ENCODE results near the gene TAT. TPM values are rescaled to one million over a fixed set of nuclear protein-coding genes. Genes with fewer than 3 reads are reported as not detected.

TAT gene
- total RNA-seq, 1 experiment from 2014 or later = 0.68 TPM

DNA sequence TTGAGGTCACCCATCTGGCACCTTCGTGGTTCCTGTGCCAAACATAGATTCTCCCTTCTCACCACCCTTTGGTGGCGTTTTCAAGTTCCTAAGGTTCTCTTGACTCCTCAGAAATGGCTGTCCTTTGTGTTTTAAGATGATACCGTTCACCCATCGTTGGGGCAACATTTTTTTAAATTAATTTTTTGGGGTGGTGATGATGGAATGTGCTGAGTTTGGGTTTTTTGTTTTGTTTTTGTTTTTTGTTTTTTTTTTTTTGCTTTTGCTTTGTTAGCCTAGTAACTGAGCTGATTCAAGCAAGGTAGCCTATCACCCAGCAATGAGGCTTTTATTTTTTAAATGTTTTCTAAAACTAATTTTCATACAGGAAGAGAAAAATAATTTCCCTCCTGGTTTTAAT is 48.0 kb downstream of the TAT start:
- ATAC-seq (no peak), DNase-seq (ENCODE audit: low spot score) (no peak)
- no peaks in the 10 kb centered on the region for H3K9me3 Mint-ChIP-seq
- POLR2A ChIA-PET = interaction anchor here (0.6 kb wide), 1 partner anchor 95 kb away, joined by 3 read pairs; no protein-coding TSS in a partner anchor
- no peaks in the 10 kb centered on the region for H3K36me3 Mint-ChIP-seq
- no peaks in the 10 kb centered on the region for H3K27me3 Mint-ChIP-seq (ENCODE audit: low read depth)
- TF ChIP-seq, protein P1, sequence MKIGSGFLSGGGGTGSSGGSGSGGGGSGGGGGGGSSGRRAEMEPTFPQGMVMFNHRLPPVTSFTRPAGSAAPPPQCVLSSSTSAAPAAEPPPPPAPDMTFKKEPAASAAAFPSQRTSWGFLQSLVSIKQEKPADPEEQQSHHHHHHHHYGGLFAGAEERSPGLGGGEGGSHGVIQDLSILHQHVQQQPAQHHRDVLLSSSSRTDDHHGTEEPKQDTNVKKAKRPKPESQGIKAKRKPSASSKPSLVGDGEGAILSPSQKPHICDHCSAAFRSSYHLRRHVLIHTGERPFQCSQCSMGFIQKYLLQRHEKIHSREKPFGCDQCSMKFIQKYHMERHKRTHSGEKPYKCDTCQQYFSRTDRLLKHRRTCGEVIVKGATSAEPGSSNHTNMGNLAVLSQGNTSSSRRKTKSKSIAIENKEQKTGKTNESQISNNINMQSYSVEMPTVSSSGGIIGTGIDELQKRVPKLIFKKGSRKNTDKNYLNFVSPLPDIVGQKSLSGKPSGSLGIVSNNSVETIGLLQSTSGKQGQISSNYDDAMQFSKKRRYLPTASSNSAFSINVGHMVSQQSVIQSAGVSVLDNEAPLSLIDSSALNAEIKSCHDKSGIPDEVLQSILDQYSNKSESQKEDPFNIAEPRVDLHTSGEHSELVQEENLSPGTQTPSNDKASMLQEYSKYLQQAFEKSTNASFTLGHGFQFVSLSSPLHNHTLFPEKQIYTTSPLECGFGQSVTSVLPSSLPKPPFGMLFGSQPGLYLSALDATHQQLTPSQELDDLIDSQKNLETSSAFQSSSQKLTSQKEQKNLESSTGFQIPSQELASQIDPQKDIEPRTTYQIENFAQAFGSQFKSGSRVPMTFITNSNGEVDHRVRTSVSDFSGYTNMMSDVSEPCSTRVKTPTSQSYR (CRISPR knock-in tag; IDR thresholded peaks at IDR 0.05) = no peak
- no peak for TF ChIP-seq ZNF416 (CRISPR knock-in tag; IDR thresholded peaks at IDR 0.05)
- no peak for TF ChIP-seq FOXP1 (CRISPR knock-in tag; IDR thresholded peaks at IDR 0.05; ENCODE audit: borderline replicate concordance)
- TF ChIP-seq JUN (CRISPR knock-in tag; IDR thresholded peaks at IDR 0.05) = no peak
- TF ChIP-seq, protein P2, sequence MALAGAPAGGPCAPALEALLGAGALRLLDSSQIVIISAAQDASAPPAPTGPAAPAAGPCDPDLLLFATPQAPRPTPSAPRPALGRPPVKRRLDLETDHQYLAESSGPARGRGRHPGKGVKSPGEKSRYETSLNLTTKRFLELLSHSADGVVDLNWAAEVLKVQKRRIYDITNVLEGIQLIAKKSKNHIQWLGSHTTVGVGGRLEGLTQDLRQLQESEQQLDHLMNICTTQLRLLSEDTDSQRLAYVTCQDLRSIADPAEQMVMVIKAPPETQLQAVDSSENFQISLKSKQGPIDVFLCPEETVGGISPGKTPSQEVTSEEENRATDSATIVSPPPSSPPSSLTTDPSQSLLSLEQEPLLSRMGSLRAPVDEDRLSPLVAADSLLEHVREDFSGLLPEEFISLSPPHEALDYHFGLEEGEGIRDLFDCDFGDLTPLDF (CRISPR knock-in tag; IDR thresholded peaks at IDR 0.05) = no peak
- TF ChIP-seq, protein P3, sequence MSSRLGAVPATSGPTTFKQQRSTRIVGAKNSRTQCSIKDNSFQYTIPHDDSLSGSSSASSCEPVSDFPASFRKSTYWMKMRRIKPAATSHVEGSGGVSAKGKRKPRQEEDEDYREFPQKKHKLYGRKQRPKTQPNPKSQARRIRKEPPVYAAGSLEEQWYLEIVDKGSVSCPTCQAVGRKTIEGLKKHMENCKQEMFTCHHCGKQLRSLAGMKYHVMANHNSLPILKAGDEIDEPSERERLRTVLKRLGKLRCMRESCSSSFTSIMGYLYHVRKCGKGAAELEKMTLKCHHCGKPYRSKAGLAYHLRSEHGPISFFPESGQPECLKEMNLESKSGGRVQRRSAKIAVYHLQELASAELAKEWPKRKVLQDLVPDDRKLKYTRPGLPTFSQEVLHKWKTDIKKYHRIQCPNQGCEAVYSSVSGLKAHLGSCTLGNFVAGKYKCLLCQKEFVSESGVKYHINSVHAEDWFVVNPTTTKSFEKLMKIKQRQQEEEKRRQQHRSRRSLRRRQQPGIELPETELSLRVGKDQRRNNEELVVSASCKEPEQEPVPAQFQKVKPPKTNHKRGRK (CRISPR knock-in tag; IDR thresholded peaks at IDR 0.05; ENCODE audit: borderline replicate concordance) = no peak
- no peak for TF ChIP-seq ELF4 (CRISPR knock-in tag; IDR thresholded peaks at IDR 0.05; ENCODE audit: low read depth)
- TF ChIP-seq, protein P4, sequence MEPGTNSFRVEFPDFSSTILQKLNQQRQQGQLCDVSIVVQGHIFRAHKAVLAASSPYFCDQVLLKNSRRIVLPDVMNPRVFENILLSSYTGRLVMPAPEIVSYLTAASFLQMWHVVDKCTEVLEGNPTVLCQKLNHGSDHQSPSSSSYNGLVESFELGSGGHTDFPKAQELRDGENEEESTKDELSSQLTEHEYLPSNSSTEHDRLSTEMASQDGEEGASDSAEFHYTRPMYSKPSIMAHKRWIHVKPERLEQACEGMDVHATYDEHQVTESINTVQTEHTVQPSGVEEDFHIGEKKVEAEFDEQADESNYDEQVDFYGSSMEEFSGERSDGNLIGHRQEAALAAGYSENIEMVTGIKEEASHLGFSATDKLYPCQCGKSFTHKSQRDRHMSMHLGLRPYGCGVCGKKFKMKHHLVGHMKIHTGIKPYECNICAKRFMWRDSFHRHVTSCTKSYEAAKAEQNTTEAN (CRISPR knock-in tag; IDR thresholded peaks at IDR 0.05) = no peak
- TF ChIP-seq, protein P5, sequence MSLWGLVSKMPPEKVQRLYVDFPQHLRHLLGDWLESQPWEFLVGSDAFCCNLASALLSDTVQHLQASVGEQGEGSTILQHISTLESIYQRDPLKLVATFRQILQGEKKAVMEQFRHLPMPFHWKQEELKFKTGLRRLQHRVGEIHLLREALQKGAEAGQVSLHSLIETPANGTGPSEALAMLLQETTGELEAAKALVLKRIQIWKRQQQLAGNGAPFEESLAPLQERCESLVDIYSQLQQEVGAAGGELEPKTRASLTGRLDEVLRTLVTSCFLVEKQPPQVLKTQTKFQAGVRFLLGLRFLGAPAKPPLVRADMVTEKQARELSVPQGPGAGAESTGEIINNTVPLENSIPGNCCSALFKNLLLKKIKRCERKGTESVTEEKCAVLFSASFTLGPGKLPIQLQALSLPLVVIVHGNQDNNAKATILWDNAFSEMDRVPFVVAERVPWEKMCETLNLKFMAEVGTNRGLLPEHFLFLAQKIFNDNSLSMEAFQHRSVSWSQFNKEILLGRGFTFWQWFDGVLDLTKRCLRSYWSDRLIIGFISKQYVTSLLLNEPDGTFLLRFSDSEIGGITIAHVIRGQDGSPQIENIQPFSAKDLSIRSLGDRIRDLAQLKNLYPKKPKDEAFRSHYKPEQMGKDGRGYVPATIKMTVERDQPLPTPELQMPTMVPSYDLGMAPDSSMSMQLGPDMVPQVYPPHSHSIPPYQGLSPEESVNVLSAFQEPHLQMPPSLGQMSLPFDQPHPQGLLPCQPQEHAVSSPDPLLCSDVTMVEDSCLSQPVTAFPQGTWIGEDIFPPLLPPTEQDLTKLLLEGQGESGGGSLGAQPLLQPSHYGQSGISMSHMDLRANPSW (CRISPR knock-in tag; conservative IDR thresholded peaks at IDR 0.05; ENCODE audit: low read depth) = no peak
- no peak for TF ChIP-seq OVOL2 (CRISPR knock-in tag; IDR thresholded peaks at IDR 0.05; ENCODE audit: borderline replicate concordance)
- no peak for TF ChIP-seq ZNF396 (CRISPR knock-in tag; IDR thresholded peaks at IDR 0.05; ENCODE audit: borderline replicate concordance)
- TF ChIP-seq ZBTB21 (CRISPR knock-in tag; IDR thresholded peaks at IDR 0.05; ENCODE audit: borderline replicate concordance) = no peak
- no peak for TF ChIP-seq GTF2I (CRISPR knock-in tag; conservative IDR thresholded peaks at IDR 0.05)
- no peak for TF ChIP-seq SP1 (CRISPR knock-in tag; conservative IDR thresholded peaks at IDR 0.05)
- TF ChIP-seq, protein P6, sequence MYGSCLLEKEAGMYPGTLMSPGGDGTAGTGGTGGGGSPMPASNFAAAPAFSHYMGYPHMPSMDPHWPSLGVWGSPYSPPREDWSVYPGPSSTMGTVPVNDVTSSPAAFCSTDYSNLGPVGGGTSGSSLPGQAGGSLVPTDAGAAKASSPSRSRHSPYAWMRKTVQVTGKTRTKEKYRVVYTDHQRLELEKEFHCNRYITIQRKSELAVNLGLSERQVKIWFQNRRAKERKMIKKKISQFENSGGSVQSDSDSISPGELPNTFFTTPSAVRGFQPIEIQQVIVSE (CRISPR knock-in tag; IDR thresholded peaks at IDR 0.05; ENCODE audit: borderline replicate concordance) = no peak
- TF ChIP-seq, protein P7, sequence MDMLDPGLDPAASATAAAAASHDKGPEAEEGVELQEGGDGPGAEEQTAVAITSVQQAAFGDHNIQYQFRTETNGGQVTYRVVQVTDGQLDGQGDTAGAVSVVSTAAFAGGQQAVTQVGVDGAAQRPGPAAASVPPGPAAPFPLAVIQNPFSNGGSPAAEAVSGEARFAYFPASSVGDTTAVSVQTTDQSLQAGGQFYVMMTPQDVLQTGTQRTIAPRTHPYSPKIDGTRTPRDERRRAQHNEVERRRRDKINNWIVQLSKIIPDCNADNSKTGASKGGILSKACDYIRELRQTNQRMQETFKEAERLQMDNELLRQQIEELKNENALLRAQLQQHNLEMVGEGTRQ (CRISPR knock-in tag; IDR thresholded peaks at IDR 0.05) = no peak
- no peak for TF ChIP-seq GRHL2 (CRISPR knock-in tag; IDR thresholded peaks at IDR 0.05; ENCODE audit: insufficient replicate concordance, severe bottlenecking)
- no peak for TF ChIP-seq ZNF232 (CRISPR knock-in tag; IDR thresholded peaks at IDR 0.05)
- no peak for TF ChIP-seq KAT7 (CRISPR knock-in tag; IDR thresholded peaks at IDR 0.05; ENCODE audit: borderline replicate concordance)
- CTCF ChIA-PET = interaction anchor here (0.8 to 5.5 kb wide), 6 partner anchors 9 to 117 kb away, joined by 3 to 45 read pairs (median 5); no protein-coding TSS in a partner anchor
- no peak overlapping the region for H3K4me3 Mint-ChIP-seq
- no peak overlapping the region for H3K27ac Mint-ChIP-seq
- H3K4me1 Mint-ChIP-seq = peaks cover 39% of the 10 kb centered on the region
